ENCODE results near the gene CXCL13. TPM values are rescaled to one million over a fixed set of nuclear protein-coding genes. Genes with fewer than 3 reads are reported as not detected.
A peak's percentile ranks its signal among the peaks of the same experiment; 100 is the strongest.
"Not testable (repeated sequence)": the region's sequence is repeated elsewhere in the genome, so short reads cannot be mapped to it uniquely, and the experiment has no call there.

Gene CXCL13
- total and polyA plus RNA-seq, 9 donors = 0.84 to 9.0 (median 5.3) TPM

DNA sequence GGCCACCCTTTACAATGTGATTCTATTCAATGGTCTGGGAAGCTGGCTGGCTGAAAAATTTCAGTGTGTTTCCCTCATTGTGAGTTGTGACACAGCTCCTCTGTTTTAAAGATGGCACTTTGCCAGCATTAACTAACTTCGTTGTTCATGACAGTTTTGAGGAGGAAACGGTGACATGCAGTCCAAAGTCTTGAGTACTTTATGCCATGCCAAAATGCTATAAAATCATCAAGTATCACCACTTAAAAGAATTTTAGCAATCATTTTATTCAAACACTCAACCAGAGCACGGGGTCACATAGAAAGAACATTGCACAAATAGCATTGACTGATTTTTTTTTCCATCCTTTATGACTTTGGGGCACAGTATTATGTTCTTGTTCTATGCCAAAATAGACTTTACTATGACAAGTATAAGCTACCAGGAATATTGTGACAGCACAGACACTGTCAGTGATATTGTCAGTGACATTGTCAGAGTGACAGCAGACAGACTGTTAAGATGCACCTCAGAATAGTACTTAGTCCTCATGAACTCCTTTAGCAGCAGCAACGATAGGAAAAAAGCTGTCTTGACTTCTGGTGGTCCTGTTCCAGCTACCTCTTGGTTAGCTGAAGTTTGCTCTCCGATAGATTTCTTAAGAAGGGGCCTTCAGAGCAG, 46.7 kb downstream of the CXCL13 start:
- DNase-seq = peak; percentile 18
- H3K27ac ChIP-seq (ENCODE audit: low read length) = no peak overlapping the region
- H3K4me3 ChIP-seq (ENCODE audit: low read length) = no peak overlapping the region
- H3K36me3 ChIP-seq (ENCODE audit: control insufficient read depth, insufficient read depth, low read length) = no peaks in the 10 kb centered on the region
- H3K27me3 ChIP-seq (ENCODE audit: control insufficient read depth, insufficient read depth, low read length) = no peaks in the 10 kb centered on the region
- H3K4me1 ChIP-seq (ENCODE audit: control insufficient read depth, insufficient read depth, low read length) = no peaks in the 10 kb centered on the region
- H3K9me3 ChIP-seq (replicated peaks; ENCODE audit: control insufficient read depth, low read depth, low read length) = no peaks in the 10 kb centered on the region
- 29% methylated on average over 1 of the region's 5 CpGs for WGBS (ENCODE audit: insufficient coverage)

DNA sequence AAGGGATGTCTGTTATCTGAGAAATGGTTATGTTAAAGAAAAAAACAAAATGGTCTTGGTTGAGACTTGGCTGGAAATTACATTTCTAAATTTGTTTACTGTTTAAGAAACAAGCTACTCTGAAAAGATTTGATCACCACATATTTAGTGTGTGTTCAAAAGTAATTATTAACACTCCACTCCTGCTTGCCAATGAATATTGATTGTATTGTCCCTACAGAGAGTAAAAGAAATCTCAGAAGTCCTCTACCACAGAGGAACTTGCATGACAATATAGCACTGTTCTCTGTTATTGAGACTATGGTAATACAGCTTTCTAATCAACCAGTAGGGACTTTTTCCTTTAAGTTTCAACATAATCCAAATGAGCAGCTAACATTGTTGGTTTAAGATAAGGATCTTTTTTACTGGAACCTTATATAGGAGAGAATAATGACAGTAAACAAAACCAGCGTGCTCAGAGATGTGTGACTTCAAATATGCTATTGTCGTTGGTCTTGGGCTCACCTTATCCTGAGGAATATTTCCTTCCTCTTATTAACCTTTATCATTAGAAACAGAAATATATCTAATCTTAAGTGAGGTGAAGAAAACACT, 47.6 kb downstream of the CXCL13 start:
- Histone ChIP-seq H3K27me3 (ENCODE audit: control insufficient read depth, insufficient read depth, low read length) (no peaks in the 10 kb centered on the region), H3K27ac (ENCODE audit: low read length) (no peak overlapping the region), H3K9me3 (replicated peaks; ENCODE audit: control insufficient read depth, low read depth, low read length) (no peaks in the 10 kb centered on the region), H3K4me1 (ENCODE audit: control insufficient read depth, insufficient read depth, low read length) (no peaks in the 10 kb centered on the region), H3K4me3 (ENCODE audit: low read length) (no peak overlapping the region), H3K36me3 (ENCODE audit: control insufficient read depth, insufficient read depth, low read length) (no peaks in the 10 kb centered on the region)
- WGBS (ENCODE audit: insufficient coverage) = no CpG with 5 or more reads among the region's 2 CpGs
- DNase-seq = no peak

DNA sequence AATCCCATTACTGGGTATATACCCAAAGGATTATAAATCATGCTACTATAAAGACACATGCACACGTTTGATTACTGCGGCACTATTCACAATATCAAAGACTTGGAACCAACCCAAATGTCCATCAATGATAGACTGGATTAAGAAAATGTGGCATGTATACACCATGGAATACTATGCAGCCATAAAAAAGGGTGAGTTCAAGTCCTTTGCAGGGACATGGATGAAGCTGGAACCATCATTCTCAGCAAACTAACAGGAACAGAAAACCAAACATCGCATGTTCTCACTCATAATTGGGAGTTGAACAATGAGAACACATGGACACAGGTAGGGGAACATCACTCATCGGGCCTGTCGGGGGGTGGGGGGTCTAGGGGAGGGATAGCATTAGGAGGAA, 54.7 kb downstream of the CXCL13 start:
- H3K4me3 ChIP-seq (ENCODE audit: low read length); DNase-seq; H3K4me1 ChIP-seq (ENCODE audit: control insufficient read depth, insufficient read depth, low read length); H3K27ac ChIP-seq (ENCODE audit: low read length); H3K9me3 ChIP-seq (replicated peaks; ENCODE audit: control insufficient read depth, low read depth, low read length); H3K27me3 ChIP-seq (ENCODE audit: control insufficient read depth, insufficient read depth, low read length); H3K36me3 ChIP-seq (ENCODE audit: control insufficient read depth, insufficient read depth, low read length): not testable (repeated sequence)
- WGBS (ENCODE audit: insufficient coverage) = no CpG with 5 or more reads among the region's 5 CpGs

Other genes with a start within 250 kb of the CXCL13 start
- gene CNOT6L, start 213.5 kb downstream of the CXCL13 start, total RNA-seq = 23.6 TPM
- 10 to 100 TPM; 19.2 to 36.6 (median 31.3) TPM for gene CNOT6L, start 213.5 kb downstream of the CXCL13 start, polyA plus RNA-seq (ENCODE audit: insufficient read depth in 1 of 8, insufficient read length in 8 of 8, low replicate concordance in 1 of 8)